Measurements from ENCODE around the gene MRPL53. TPM values are rescaled to one million over a fixed set of nuclear protein-coding genes. Genes with fewer than 3 reads are reported as not detected.
A peak's percentile ranks its signal among the peaks of the same experiment; 100 is the strongest.

The MRPL53 gene
- total and polyA plus RNA-seq, 4 donors = 23.3 to 106 (median 70.7) TPM

GRCh38 chr2:74502147-74502719, 29.8 kb upstream of the MRPL53 start:
- Histone ChIP-seq H3K36me3 (ENCODE audit: control insufficient read depth in 4 of 4, insufficient read depth in 4 of 4, low read length in 4 of 4) (peaks cover 0 to 14% (median 7%) of the 10 kb centered on the region in 4 donors), H3K27ac (ENCODE audit: low read depth in 1 of 2, low read length in 1 of 2) (peak overlapping the region; percentile 73 to 75), H3K27me3 (ENCODE audit: control insufficient read depth in 3 of 3, insufficient read depth in 3 of 3, low read length in 2 of 3) (peaks cover 0 to 77% (median 71%) of the 10 kb centered on the region in 3 donors), H3K4me1 (ENCODE audit: control insufficient read depth in 5 of 5, insufficient read depth in 5 of 5, low read length in 5 of 5) (peaks cover 5 to 45% (median 14%) of the 10 kb centered on the region in 5 donors), H3K9ac (ENCODE audit: insufficient read depth in 1 of 2, low read length in 2 of 2) (no peak overlapping the region), H3K4me3 (peak overlapping the region; percentile 56), H3K9me3 (ENCODE audit: control insufficient read depth in 4 of 4, insufficient read depth in 3 of 4, low read length in 3 of 4) (peaks cover 0 to 2% (median 0%) of the 10 kb centered on the region in 4 donors)
- DNase-seq (peak in 2 of 3 donors; percentile 23 to 39), ATAC-seq (ENCODE audit: insufficient read depth, low FRiP score) (no peak)
- TF ChIP-seq, protein P1, sequence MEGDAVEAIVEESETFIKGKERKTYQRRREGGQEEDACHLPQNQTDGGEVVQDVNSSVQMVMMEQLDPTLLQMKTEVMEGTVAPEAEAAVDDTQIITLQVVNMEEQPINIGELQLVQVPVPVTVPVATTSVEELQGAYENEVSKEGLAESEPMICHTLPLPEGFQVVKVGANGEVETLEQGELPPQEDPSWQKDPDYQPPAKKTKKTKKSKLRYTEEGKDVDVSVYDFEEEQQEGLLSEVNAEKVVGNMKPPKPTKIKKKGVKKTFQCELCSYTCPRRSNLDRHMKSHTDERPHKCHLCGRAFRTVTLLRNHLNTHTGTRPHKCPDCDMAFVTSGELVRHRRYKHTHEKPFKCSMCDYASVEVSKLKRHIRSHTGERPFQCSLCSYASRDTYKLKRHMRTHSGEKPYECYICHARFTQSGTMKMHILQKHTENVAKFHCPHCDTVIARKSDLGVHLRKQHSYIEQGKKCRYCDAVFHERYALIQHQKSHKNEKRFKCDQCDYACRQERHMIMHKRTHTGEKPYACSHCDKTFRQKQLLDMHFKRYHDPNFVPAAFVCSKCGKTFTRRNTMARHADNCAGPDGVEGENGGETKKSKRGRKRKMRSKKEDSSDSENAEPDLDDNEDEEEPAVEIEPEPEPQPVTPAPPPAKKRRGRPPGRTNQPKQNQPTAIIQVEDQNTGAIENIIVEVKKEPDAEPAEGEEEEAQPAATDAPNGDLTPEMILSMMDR (IDR thresholded peaks at IDR 0.05; ENCODE audit: control extremely low read depth, extremely low read depth) = no peak
- WGBS, 2 donors = 12 to 16% methylated on average over 32 of the region's 32 CpGs

- H3K27me3 ChIP-seq (ENCODE audit: control insufficient read depth in 3 of 3, insufficient read depth in 3 of 3, low read length in 2 of 3) = peaks cover 0 to 84% (median 78%) of the 10 kb centered on the region in 3 donors
- no peak overlapping the region for H3K4me3 ChIP-seq
- DNase-seq (no peak), ATAC-seq (ENCODE audit: insufficient read depth, low FRiP score) (no peak)
- no peak overlapping the region for H3K27ac ChIP-seq (ENCODE audit: low read depth in 1 of 2, low read length in 1 of 2)
- H3K36me3 ChIP-seq (ENCODE audit: control insufficient read depth in 4 of 4, insufficient read depth in 4 of 4, low read length in 4 of 4) = peaks cover 0 to 14% (median 7%) of the 10 kb centered on the region in 4 donors
- WGBS, 2 donors = 76 to 83% methylated on average over 18 of the region's 18 CpGs
- TF ChIP-seq, protein P1 (IDR thresholded peaks at IDR 0.05; ENCODE audit: control extremely low read depth, extremely low read depth) = no peak
- peaks cover 0 to 2% (median 0%) of the 10 kb centered on the region in 4 donors for H3K9me3 ChIP-seq (ENCODE audit: control insufficient read depth in 4 of 4, insufficient read depth in 3 of 4, low read length in 3 of 4)
- no peak overlapping the region for H3K9ac ChIP-seq (ENCODE audit: insufficient read depth in 1 of 2, low read length in 2 of 2)
- peaks cover 1 to 39% (median 14%) of the 10 kb centered on the region in 5 donors for H3K4me1 ChIP-seq (ENCODE audit: control insufficient read depth in 5 of 5, insufficient read depth in 5 of 5, low read length in 5 of 5)
Measured at GRCh38 chr2:74501335-74502071, 29.0 kb upstream of the MRPL53 start.

DNA sequence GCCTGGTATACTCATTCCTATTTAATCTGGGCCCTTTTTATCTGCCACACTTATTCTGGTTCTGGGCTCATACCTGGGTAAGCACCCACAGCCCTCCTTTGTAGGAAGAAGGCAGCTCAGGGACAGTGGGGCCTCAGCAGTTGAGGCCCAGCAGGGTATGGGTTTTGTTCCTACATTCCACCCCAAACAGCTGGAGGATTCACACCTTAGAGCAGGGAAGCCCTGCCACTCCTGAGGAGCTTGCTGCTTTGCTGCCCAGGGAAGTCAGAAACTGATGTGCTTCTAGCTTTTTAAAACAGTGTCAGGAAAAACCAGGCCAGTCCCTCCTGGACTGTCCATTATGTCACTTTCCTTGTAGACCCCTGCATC, 28.1 kb upstream of the MRPL53 start:
- DNase-seq (no peak), ATAC-seq (ENCODE audit: insufficient read depth, low FRiP score) (no peak)
- TF ChIP-seq, protein P1 (IDR thresholded peaks at IDR 0.05; ENCODE audit: control extremely low read depth, extremely low read depth) = no peak
- H3K27ac ChIP-seq (ENCODE audit: low read depth in 1 of 2, low read length in 1 of 2) = no peak overlapping the region
- H3K4me1 ChIP-seq (ENCODE audit: control insufficient read depth in 5 of 5, insufficient read depth in 5 of 5, low read length in 5 of 5) = peaks cover 0 to 35% (median 14%) of the 10 kb centered on the region in 5 donors
- no peak overlapping the region for H3K9ac ChIP-seq (ENCODE audit: insufficient read depth in 1 of 2, low read length in 2 of 2)
- no peak overlapping the region for H3K4me3 ChIP-seq
- H3K9me3 ChIP-seq (ENCODE audit: control insufficient read depth in 4 of 4, insufficient read depth in 3 of 4, low read length in 3 of 4) = peaks cover 0 to 2% (median 0%) of the 10 kb centered on the region in 4 donors
- H3K36me3 ChIP-seq (ENCODE audit: control insufficient read depth in 4 of 4, insufficient read depth in 4 of 4, low read length in 4 of 4) = peaks cover 0 to 8% (median 4%) of the 10 kb centered on the region in 4 donors
- H3K27me3 ChIP-seq (ENCODE audit: control insufficient read depth in 3 of 3, insufficient read depth in 3 of 3, low read length in 2 of 3) = peaks cover 0 to 90% (median 74%) of the 10 kb centered on the region in 3 donors

Data from lung (tissue), 12 donors.